ENCODE results near the gene PRMT7. TPM values are rescaled to one million over a fixed set of nuclear protein-coding genes. Genes with fewer than 3 reads are reported as not detected.

The PRMT7 gene
- total RNA-seq, 1 experiment from 2014 or later, result 33.1 TPM

GRCh38 chr16:68332411-68333121 is 21.7 kb downstream of the PRMT7 start:
- no peak overlapping the region for H3K4me3 ChIP-seq (ENCODE audit: low read depth in 2 of 2, low read length in 2 of 2)
- ATAC-seq (no peak), DNase-seq (ENCODE audit: low read depth, low spot score) (no peak)
- peaks cover 8% of the 10 kb centered on the region for H3K4me1 ChIP-seq (ENCODE audit: control insufficient read depth, insufficient read depth, low read length)
- ChIA-PET POLR2A (no interaction called here), CTCF (no interaction called here)
- BruUV-seq (replicated peaks), result no TSS peak
- H3K36me3 ChIP-seq (ENCODE audit: control insufficient read depth, insufficient read depth, low read length), result no peaks in the 10 kb centered on the region; the same call in none of the 2 replicates
- TF ChIP-seq CTCF (IDR thresholded peaks at IDR 0.05), result no peak
- no peak for TF ChIP-seq REST (IDR thresholded peaks at IDR 0.05; ENCODE audit: insufficient read depth in 1 of 2, low read depth in 2 of 2, low read length in 1 of 2)
- no peak for TF ChIP-seq TCF7L2 (IDR thresholded peaks at IDR 0.05; ENCODE audit: low read depth, low read length)
- no peak for TF ChIP-seq POLR2AphosphoS5 (IDR thresholded peaks at IDR 0.05; ENCODE audit: low read depth, low read length)
- no peak for TF ChIP-seq SIN3A (IDR thresholded peaks at IDR 0.05; ENCODE audit: borderline replicate concordance, insufficient read depth, low read depth, low read length)
- in situ Hi-C loops (cut with HindIII; ENCODE audit: low pct_unique_long_range_greater_than_20kb, low sequenced_read_pairs) (no loop called here), intact Hi-C loops (cut with micrococcal nuclease; ENCODE audit: unreplicated experiment) (no loop called here)
- H3K27ac ChIP-seq (ENCODE audit: low read length), result no peak overlapping the region
- no peaks in the 10 kb centered on the region for H3K27me3 ChIP-seq (ENCODE audit: control insufficient read depth, insufficient read depth, low read length)
- H3K9me3 ChIP-seq (ENCODE audit: control insufficient read depth, insufficient read depth, low read depth, low read length), result no peaks in the 10 kb centered on the region

- Histone ChIP-seq H3K4me3 (ENCODE audit: low read depth in 2 of 2, low read length in 2 of 2) (no peak overlapping the region), H3K4me1 (ENCODE audit: control insufficient read depth, insufficient read depth, low read length) (no peaks in the 10 kb centered on the region), H3K27me3 (ENCODE audit: control insufficient read depth, insufficient read depth, low read length) (no peaks in the 10 kb centered on the region), H3K36me3 (ENCODE audit: control insufficient read depth, insufficient read depth, low read length) (peaks cover 4% of the 10 kb centered on the region), H3K9me3 (ENCODE audit: control insufficient read depth, insufficient read depth, low read depth, low read length) (no peaks in the 10 kb centered on the region), H3K27ac (ENCODE audit: low read length) (no peak overlapping the region)
- CTCF ChIA-PET, result no interaction called here
- intact Hi-C loops (cut with micrococcal nuclease; ENCODE audit: unreplicated experiment), result no loop called here
- ATAC-seq, result no peak
- TF ChIP-seq SIN3A (IDR thresholded peaks at IDR 0.05; ENCODE audit: borderline replicate concordance, insufficient read depth, low read depth, low read length) (no peak), CTCF (IDR thresholded peaks at IDR 0.05) (no peak), TCF7L2 (IDR thresholded peaks at IDR 0.05; ENCODE audit: low read depth, low read length) (no peak), POLR2AphosphoS5 (IDR thresholded peaks at IDR 0.05; ENCODE audit: low read depth, low read length) (no peak)
- in situ Hi-C loops (cut with HindIII; ENCODE audit: low pct_unique_long_range_greater_than_20kb, low sequenced_read_pairs), result no loop called here
- BruUV-seq (replicated peaks), result no TSS peak
- DNase-seq (ENCODE audit: low read depth, low spot score), result no peak
- POLR2A ChIA-PET, result no interaction called here
Observed at GRCh38 chr16:68335175-68335574, 24.4 kb downstream of the PRMT7 start.

All from Panc1 (cell line).